ENCODE results near the gene TTC17. TPM values are rescaled to one million over a fixed set of nuclear protein-coding genes. Genes with fewer than 3 reads are reported as not detected.

TTC17 gene
- total and polyA plus RNA-seq, 9 of the 15 experiments (the other 6 are each of a cell fraction or from before 2014, with no cell fraction given), result 19.7 to 99.1 (median 53.3) TPM

DNA sequence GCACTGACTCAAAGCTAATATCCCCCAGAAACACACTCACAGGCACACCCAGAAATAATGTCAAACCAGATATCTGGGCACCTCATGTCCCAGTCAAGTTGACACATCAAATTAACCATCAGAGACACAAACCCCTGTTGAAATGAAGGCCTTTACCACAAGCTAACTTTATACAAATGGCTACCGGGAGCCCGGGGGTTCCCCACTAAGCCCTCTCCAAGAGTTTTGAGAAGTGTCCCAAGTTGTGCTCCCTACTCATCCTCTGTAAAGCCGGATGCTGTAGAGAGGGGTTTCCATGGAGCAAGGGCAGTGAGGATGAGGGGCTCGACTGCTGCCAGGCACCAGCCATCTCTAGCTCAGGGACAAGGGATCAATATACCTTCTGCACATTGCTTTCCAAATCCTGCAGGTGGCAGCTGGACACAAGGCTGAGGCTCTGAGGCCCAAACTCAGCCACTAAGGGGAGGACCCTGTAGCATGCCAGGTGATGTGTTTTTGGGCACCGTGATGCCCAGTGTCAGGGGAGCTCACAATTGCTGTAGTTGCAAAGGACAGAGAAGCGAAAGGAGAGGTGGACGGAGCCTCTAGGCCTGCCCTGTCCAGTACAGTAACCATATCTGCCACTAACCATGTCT is 145.7 kb downstream of the TTC17 start (continued):
- TF ChIP-seq YY1 (IDR thresholded peaks at IDR 0.05; ENCODE audit: borderline replicate concordance in 1 of 3, control insufficient read depth in 1 of 3, extremely low read depth in 1 of 3, insufficient read depth in 3 of 3, insufficient read length in 1 of 3, insufficient replicate concordance in 2 of 3, low read depth in 1 of 3, low read length in 2 of 3) (no peak), ZNF121 (CRISPR knock-in tag; conservative IDR thresholded peaks at IDR 0.05) (no peak), REST (IDR thresholded peaks at IDR 0.05; ENCODE audit: borderline replicate concordance) (peak; percentile 46; the same call in 1 of the 2 replicates), REST (CRISPR knock-in tag; IDR thresholded peaks at IDR 0.05; ENCODE audit: low read depth) (no peak), STAG1 (CRISPR knock-in tag; IDR thresholded peaks at IDR 0.05; ENCODE audit: borderline replicate concordance) (peak; percentile 17; the same call in 1 of the 2 replicates), TAF1 (IDR thresholded peaks at IDR 0.05; ENCODE audit: control insufficient read depth, extremely low read depth, insufficient read depth, low read length, severe bottlenecking) (no peak), ZBTB34 (CRISPR knock-in tag; IDR thresholded peaks at IDR 0.05) (no peak)

Data from K562 (cell line).